ENCODE results near the gene TMEM184B. TPM values are rescaled to one million over a fixed set of nuclear protein-coding genes. Genes with fewer than 3 reads are reported as not detected.

The TMEM184B gene
- total RNA-seq, 2 donors from 2014 or later = 58.8 to 61.6 TPM

- DNase-seq = no peak
- Histone ChIP-seq H3K4me1 (peaks cover 15% of the 10 kb centered on the region), H3K4me3 (no peak overlapping the region), H3K27me3 (no peaks in the 10 kb centered on the region), H3K36me3 (no peaks in the 10 kb centered on the region), H3K9me3 (no peaks in the 10 kb centered on the region), H3K27ac (no peak overlapping the region), H3K9ac (ENCODE audit: low read depth in 2 of 2, low read length in 2 of 2) (no peak overlapping the region)
- no peak for TF ChIP-seq CTCF (IDR thresholded peaks at IDR 0.05)
- intact Hi-C loops (cut with DNase I) = no loop called here
Measured at GRCh38 chr22:38266120-38266519, 6.7 kb downstream of the TMEM184B start.

GRCh38 chr22:38264322-38264843 lies 8.4 kb downstream of the TMEM184B start:
- H3K4me1 ChIP-seq = peaks cover 3% of the 10 kb centered on the region
- no peak overlapping the region for H3K27ac ChIP-seq
- no peaks in the 10 kb centered on the region for H3K27me3 ChIP-seq
- no peak for TF ChIP-seq CTCF (IDR thresholded peaks at IDR 0.05)
- DNase-seq = no peak
- no peaks in the 10 kb centered on the region for H3K9me3 ChIP-seq
- H3K4me3 ChIP-seq = no peak overlapping the region
- H3K36me3 ChIP-seq = no peaks in the 10 kb centered on the region
- intact Hi-C loops (cut with DNase I) = loop anchor here (5.0 kb wide), 1 partner anchor 88 kb away; no protein-coding TSS in a partner anchor
- H3K9ac ChIP-seq (ENCODE audit: low read depth in 2 of 2, low read length in 2 of 2) = no peak overlapping the region

- Histone ChIP-seq H3K4me1 (peaks cover 3% of the 10 kb centered on the region), H3K9ac (ENCODE audit: low read depth in 2 of 2, low read length in 2 of 2) (peak overlapping the region in 1 of 2 donors; percentile 29), H3K9me3 (no peaks in the 10 kb centered on the region), H3K27me3 (no peaks in the 10 kb centered on the region), H3K36me3 (no peaks in the 10 kb centered on the region), H3K4me3 (no peak overlapping the region), H3K27ac (peak overlapping the region; percentile 28)
- DNase-seq = peak; percentile 74
- intact Hi-C loops (cut with DNase I) = loop anchor here (5.0 kb wide), 1 partner anchor 90 kb away; no protein-coding TSS in a partner anchor
- TF ChIP-seq CTCF (IDR thresholded peaks at IDR 0.05) = peak; percentile 72
Measured at GRCh38 chr22:38262051-38262795, 10.6 kb downstream of the TMEM184B start.

- Histone ChIP-seq H3K9ac (ENCODE audit: low read depth in 2 of 2, low read length in 2 of 2) (peak overlapping the region; percentile 33 to 58), H3K4me3 (no peak overlapping the region), H3K4me1 (no peaks in the 10 kb centered on the region), H3K36me3 (no peaks in the 10 kb centered on the region), H3K27ac (peak overlapping the region; percentile 37), H3K27me3 (no peaks in the 10 kb centered on the region), H3K9me3 (no peaks in the 10 kb centered on the region)
- intact Hi-C loops (cut with DNase I) = loop anchor here (5.0 kb wide), 1 partner anchor 91 kb away; no protein-coding TSS in a partner anchor
- TF ChIP-seq CTCF (IDR thresholded peaks at IDR 0.05) = no peak
- DNase-seq = no peak
Measured at GRCh38 chr22:38260761-38261681, 11.8 kb downstream of the TMEM184B start.

GRCh38 chr22:38259370-38259769 lies 13.4 kb downstream of the TMEM184B start:
- H3K9ac ChIP-seq (ENCODE audit: low read depth in 2 of 2, low read length in 2 of 2) = no peak overlapping the region
- no peaks in the 10 kb centered on the region for H3K9me3 ChIP-seq
- H3K4me3 ChIP-seq = no peak overlapping the region
- H3K36me3 ChIP-seq = no peaks in the 10 kb centered on the region
- H3K4me1 ChIP-seq = no peaks in the 10 kb centered on the region
- peak overlapping the region; percentile 63 for H3K27ac ChIP-seq
- no peak for TF ChIP-seq CTCF (IDR thresholded peaks at IDR 0.05)
- DNase-seq = no peak
- intact Hi-C loops (cut with DNase I) = no loop called here
- H3K27me3 ChIP-seq = no peaks in the 10 kb centered on the region
